Measurements from ENCODE around the gene NFYB. TPM values are rescaled to one million over a fixed set of nuclear protein-coding genes. Genes with fewer than 3 reads are reported as not detected.

The NFYB gene
- total RNA-seq, 1 donor from 2014 or later, result 100 TPM

DNA sequence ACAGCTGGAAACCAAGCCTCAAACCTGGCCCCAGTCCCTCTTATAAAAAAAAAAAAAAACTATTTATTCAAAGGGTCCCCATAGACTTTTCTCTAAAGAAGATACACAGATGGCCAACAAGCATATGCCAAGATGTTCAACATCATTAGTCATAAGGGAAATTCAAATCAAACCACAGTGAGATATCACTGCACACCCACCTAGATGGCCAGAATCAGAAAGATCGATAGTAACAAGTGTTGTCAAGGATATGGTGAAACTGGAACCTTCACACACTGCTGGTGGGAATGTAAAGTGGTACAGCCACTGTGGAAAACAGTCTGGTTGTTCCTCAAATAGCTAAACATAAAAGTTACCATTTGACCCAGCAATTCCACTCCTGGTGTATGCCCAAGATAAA lies 5.9 kb upstream of the NFYB start:
- Histone ChIP-seq H4K20me1 (ENCODE audit: low read depth) (no peaks in the 10 kb centered on the region), H3K9ac (no peak overlapping the region), H3K4me1 (peaks cover 2% of the 10 kb centered on the region), H3K79me2 (ENCODE audit: low read depth) (no peaks in the 10 kb centered on the region), H2AFZ (replicated peaks) (no peak overlapping the region), H3K27me3 (peaks cover 12% of the 10 kb centered on the region), H3K9me3 (ENCODE audit: low read depth) (no peaks in the 10 kb centered on the region), H3K36me3 (no peaks in the 10 kb centered on the region), H3K4me3 (no peak overlapping the region), H3F3A (ENCODE audit: low read depth) (peaks cover 5% of the 10 kb centered on the region), H3K27ac (no peak overlapping the region), H3K4me2 (no peak overlapping the region)
- Mint-ChIP-seq H3K9me3 (no peaks in the 10 kb centered on the region), H3K27ac (no peak overlapping the region), H3K4me1 (peaks cover 3% of the 10 kb centered on the region), H3K36me3 (no peaks in the 10 kb centered on the region), H3K4me3 (no peak overlapping the region), H3K27me3 (ENCODE audit: insufficient read depth, low read depth) (peaks cover 3% of the 10 kb centered on the region)
- no peak for DNase-seq (ENCODE audit: low spot score)
- TF ChIP-seq EZH2 (IDR thresholded peaks at IDR 0.05) (no peak), EZH2phosphoT487 (IDR thresholded peaks at IDR 0.05) (no peak)
- TF ChIP-seq, protein P1, sequence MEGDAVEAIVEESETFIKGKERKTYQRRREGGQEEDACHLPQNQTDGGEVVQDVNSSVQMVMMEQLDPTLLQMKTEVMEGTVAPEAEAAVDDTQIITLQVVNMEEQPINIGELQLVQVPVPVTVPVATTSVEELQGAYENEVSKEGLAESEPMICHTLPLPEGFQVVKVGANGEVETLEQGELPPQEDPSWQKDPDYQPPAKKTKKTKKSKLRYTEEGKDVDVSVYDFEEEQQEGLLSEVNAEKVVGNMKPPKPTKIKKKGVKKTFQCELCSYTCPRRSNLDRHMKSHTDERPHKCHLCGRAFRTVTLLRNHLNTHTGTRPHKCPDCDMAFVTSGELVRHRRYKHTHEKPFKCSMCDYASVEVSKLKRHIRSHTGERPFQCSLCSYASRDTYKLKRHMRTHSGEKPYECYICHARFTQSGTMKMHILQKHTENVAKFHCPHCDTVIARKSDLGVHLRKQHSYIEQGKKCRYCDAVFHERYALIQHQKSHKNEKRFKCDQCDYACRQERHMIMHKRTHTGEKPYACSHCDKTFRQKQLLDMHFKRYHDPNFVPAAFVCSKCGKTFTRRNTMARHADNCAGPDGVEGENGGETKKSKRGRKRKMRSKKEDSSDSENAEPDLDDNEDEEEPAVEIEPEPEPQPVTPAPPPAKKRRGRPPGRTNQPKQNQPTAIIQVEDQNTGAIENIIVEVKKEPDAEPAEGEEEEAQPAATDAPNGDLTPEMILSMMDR (IDR thresholded peaks at IDR 0.05), result no peak

DNA sequence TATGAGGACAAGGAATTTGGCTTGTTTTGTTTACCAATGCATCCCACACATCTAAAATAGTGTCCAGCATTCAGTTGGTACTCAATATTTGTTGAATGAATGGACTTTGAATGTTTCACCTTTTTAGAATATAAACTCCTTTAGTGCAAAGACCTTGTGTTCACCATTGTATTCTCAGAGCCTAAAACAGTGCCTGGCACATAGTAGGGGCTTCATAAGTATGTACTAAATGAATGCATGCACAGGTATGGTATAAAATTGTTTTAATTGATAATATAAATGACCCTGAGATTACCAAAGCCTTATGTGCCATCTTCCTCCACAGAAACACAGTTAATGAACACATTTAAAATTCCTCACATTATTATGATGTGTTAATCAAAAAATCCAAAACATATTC lies 5.0 kb upstream of the NFYB start:
- Mint-ChIP-seq H3K27ac (no peak overlapping the region), H3K9me3 (no peaks in the 10 kb centered on the region), H3K36me3 (no peaks in the 10 kb centered on the region), H3K27me3 (ENCODE audit: insufficient read depth, low read depth) (peaks cover 3% of the 10 kb centered on the region), H3K4me1 (peaks cover 7% of the 10 kb centered on the region), H3K4me3 (no peak overlapping the region)
- Histone ChIP-seq H3K27me3 (peaks cover 18% of the 10 kb centered on the region), H3K4me1 (peaks cover 8% of the 10 kb centered on the region), H3K79me2 (ENCODE audit: low read depth) (no peaks in the 10 kb centered on the region), H3K36me3 (no peaks in the 10 kb centered on the region), H3K4me2 (no peak overlapping the region), H3F3A (ENCODE audit: low read depth) (peaks cover 12% of the 10 kb centered on the region), H3K9me3 (ENCODE audit: low read depth) (no peaks in the 10 kb centered on the region), H2AFZ (replicated peaks) (no peak overlapping the region), H3K4me3 (no peak overlapping the region), H4K20me1 (ENCODE audit: low read depth) (no peaks in the 10 kb centered on the region), H3K27ac (no peak overlapping the region), H3K9ac (no peak overlapping the region)
- no peak for DNase-seq (ENCODE audit: low spot score)
- TF ChIP-seq, protein P1 (IDR thresholded peaks at IDR 0.05), result no peak
- TF ChIP-seq EZH2phosphoT487 (IDR thresholded peaks at IDR 0.05), result no peak
- TF ChIP-seq EZH2 (IDR thresholded peaks at IDR 0.05), result no peak

DNA sequence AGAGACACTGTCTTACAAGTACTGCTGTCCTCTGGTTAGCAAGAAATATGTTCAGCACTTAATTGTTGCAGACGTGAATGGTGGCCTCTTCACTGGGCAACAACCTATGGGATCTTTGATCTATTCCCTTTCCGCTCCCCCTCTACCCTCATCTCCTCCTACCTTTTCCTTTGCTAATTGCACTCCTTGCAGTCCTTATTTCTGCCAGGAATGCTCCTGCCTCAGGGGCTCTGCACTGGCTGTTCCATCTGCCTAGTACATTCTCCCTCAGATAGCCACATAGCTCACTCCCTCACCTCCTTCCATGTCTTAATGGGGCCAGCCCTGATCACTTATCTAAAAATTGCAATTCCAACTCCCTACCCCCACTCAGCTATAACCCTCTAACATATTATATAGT lies 4.5 kb upstream of the NFYB start:
- no peaks in the 10 kb centered on the region for H3K9me3 Mint-ChIP-seq
- Histone ChIP-seq H3K79me2 (ENCODE audit: low read depth) (no peaks in the 10 kb centered on the region), H4K20me1 (ENCODE audit: low read depth) (no peaks in the 10 kb centered on the region), H3K4me3 (no peak overlapping the region), H2AFZ (replicated peaks) (peak overlapping the region; percentile 29), H3K4me2 (no peak overlapping the region), H3K36me3 (no peaks in the 10 kb centered on the region), H3K4me1 (peaks cover 8% of the 10 kb centered on the region), H3K9ac (no peak overlapping the region), H3F3A (ENCODE audit: low read depth) (peaks cover 12% of the 10 kb centered on the region), H3K27ac (no peak overlapping the region), H3K9me3 (ENCODE audit: low read depth) (no peaks in the 10 kb centered on the region), H3K27me3 (peaks cover 18% of the 10 kb centered on the region)
- H3K4me1 Mint-ChIP-seq, result peaks cover 7% of the 10 kb centered on the region
- TF ChIP-seq EZH2 (IDR thresholded peaks at IDR 0.05), result no peak
- TF ChIP-seq EZH2phosphoT487 (IDR thresholded peaks at IDR 0.05), result no peak
- TF ChIP-seq, protein P1 (IDR thresholded peaks at IDR 0.05), result no peak
- no peak for DNase-seq (ENCODE audit: low spot score)
- no peak overlapping the region for H3K4me3 Mint-ChIP-seq
- no peaks in the 10 kb centered on the region for H3K36me3 Mint-ChIP-seq
- H3K27me3 Mint-ChIP-seq (ENCODE audit: insufficient read depth, low read depth), result peaks cover 3% of the 10 kb centered on the region
- no peak overlapping the region for H3K27ac Mint-ChIP-seq
